SH-SY5Y (cell line): ENCODE data around the gene ITPR1.

Source experiments
- GATA2 ChIP-seq: IDR thresholded peaks from 2 replicates; pipeline ENCODE4 v1.6.1; 2011; ENCODE audit warnings: mild to moderate bottlenecking, low read depth, low read length
- GATA3 ChIP-seq: IDR thresholded peaks from 2 replicates; pipeline ENCODE4 v1.6.1; 2011; ENCODE audit warnings: low read depth, mild to moderate bottlenecking, low read length, moderate library complexity

The ITPR1 gene

GRCh38 chr3:4471907-4472306 lies 21.2 kb upstream of the ITPR1 start:
- no peak for TF ChIP-seq GATA3
- TF ChIP-seq GATA2, result no peak

- no peak for TF ChIP-seq GATA2
- no peak for TF ChIP-seq GATA3
These were observed 20.8 kb upstream of the ITPR1 start for GRCh38 chr3:4472312-4472711.

GRCh38 chr3:4472766-4473165 lies 20.4 kb upstream of the ITPR1 start:
- TF ChIP-seq GATA3 (no peak), GATA2 (no peak)

- no peak for TF ChIP-seq GATA3
- no peak for TF ChIP-seq GATA2
These were observed 18.3 kb upstream of the ITPR1 start for GRCh38 chr3:4474683-4475490.

- TF ChIP-seq GATA3, result no peak
- no peak for TF ChIP-seq GATA2
These were observed 17.3 kb upstream of the ITPR1 start for GRCh38 chr3:4475804-4476203.

GRCh38 chr3:4476496-4476895 lies 16.7 kb upstream of the ITPR1 start:
- TF ChIP-seq GATA3 (no peak), GATA2 (no peak)

- TF ChIP-seq GATA3, result no peak
- no peak for TF ChIP-seq GATA2
These were observed 14.9 kb upstream of the ITPR1 start for GRCh38 chr3:4478261-4478660.

GRCh38 chr3:4491855-4492207 lies 1.3 kb upstream of the ITPR1 start:
- TF ChIP-seq GATA2, result no peak
- no peak for TF ChIP-seq GATA3

GRCh38 chr3:4492208-4493013 lies 737 bp upstream of the ITPR1 start:
- no peak for TF ChIP-seq GATA3
- peak; percentile 23; the same call in 1 of the 2 replicates for TF ChIP-seq GATA2

- TF ChIP-seq GATA2, result no peak
- no peak for TF ChIP-seq GATA3
These were observed 1.1 kb downstream of the ITPR1 start for GRCh38 chr3:4493941-4494894.

GRCh38 chr3:4494895-4495264 lies 1.7 kb downstream of the ITPR1 start:
- TF ChIP-seq GATA2 (no peak), GATA3 (no peak)

- TF ChIP-seq GATA3 (no peak), GATA2 (no peak)
These were observed 2.3 kb downstream of the ITPR1 start for GRCh38 chr3:4495294-4496086.

- TF ChIP-seq GATA2 (no peak), GATA3 (no peak)
These were observed 2.9 kb downstream of the ITPR1 start for GRCh38 chr3:4496087-4496452.

- TF ChIP-seq GATA2, result no peak
- no peak for TF ChIP-seq GATA3
These were observed 4.0 kb downstream of the ITPR1 start for GRCh38 chr3:4497005-4497692.

GRCh38 chr3:4497843-4498324 lies 4.7 kb downstream of the ITPR1 start:
- no peak for TF ChIP-seq GATA2
